ENCODE results near the gene TMEM250. TPM values are rescaled to one million over a fixed set of nuclear protein-coding genes. Genes with fewer than 3 reads are reported as not detected.

TMEM250 gene
- total RNA-seq, 1 donor from 2014 or later = 64.8 TPM

DNA sequence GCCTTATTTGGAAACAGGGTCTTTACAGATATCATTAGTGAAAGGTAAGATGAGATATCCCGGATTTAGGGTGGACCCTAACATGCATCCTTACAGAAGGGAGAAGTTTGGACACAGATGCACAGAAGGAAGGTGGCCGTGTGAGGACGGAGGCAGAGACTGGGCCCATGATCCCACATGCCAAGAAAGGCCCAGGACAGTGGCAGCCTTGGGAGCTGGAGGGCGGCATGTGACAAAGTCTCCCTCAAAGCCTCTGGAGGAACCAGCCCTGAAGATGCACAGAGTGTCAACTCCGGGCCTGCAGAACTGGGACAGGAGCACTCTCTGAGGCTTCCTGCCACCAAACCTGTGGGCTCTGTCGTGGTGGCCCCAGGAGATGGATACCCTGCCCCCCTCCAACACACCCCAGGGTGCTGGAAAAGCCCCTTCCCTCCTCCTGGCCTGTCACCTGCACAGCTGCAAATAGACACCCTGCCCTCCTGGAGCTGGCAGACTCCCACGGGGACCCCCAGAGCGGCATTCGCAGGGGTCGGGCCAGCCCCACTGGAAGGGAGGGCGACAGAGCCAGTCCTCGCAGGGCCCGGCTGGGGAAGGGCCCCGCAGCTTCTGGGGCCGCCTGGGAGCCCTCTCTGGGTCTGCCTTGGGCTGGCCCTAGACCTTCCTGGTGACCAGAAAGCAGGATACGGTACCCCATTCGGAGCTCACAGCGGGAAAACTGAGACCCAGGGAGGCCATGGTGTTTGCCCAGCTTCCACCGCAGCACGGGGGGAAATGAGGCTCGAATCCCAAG lies 31.5 kb downstream of the TMEM250 start:
- Histone ChIP-seq H3K4me3 (ENCODE audit: low read depth, low read length) (no peak overlapping the region), H3K36me3 (ENCODE audit: control insufficient read depth, insufficient read depth, low read length) (no peaks in the 10 kb centered on the region), H3K27me3 (ENCODE audit: control insufficient read depth, insufficient read depth, low read length) (no peaks in the 10 kb centered on the region)
- TF ChIP-seq, protein P1, sequence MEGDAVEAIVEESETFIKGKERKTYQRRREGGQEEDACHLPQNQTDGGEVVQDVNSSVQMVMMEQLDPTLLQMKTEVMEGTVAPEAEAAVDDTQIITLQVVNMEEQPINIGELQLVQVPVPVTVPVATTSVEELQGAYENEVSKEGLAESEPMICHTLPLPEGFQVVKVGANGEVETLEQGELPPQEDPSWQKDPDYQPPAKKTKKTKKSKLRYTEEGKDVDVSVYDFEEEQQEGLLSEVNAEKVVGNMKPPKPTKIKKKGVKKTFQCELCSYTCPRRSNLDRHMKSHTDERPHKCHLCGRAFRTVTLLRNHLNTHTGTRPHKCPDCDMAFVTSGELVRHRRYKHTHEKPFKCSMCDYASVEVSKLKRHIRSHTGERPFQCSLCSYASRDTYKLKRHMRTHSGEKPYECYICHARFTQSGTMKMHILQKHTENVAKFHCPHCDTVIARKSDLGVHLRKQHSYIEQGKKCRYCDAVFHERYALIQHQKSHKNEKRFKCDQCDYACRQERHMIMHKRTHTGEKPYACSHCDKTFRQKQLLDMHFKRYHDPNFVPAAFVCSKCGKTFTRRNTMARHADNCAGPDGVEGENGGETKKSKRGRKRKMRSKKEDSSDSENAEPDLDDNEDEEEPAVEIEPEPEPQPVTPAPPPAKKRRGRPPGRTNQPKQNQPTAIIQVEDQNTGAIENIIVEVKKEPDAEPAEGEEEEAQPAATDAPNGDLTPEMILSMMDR (IDR thresholded peaks at IDR 0.05; ENCODE audit: insufficient read depth, low read length, poor library complexity, severe bottlenecking) = no peak
- no peak for DNase-seq (ENCODE audit: low read depth)

DNA sequence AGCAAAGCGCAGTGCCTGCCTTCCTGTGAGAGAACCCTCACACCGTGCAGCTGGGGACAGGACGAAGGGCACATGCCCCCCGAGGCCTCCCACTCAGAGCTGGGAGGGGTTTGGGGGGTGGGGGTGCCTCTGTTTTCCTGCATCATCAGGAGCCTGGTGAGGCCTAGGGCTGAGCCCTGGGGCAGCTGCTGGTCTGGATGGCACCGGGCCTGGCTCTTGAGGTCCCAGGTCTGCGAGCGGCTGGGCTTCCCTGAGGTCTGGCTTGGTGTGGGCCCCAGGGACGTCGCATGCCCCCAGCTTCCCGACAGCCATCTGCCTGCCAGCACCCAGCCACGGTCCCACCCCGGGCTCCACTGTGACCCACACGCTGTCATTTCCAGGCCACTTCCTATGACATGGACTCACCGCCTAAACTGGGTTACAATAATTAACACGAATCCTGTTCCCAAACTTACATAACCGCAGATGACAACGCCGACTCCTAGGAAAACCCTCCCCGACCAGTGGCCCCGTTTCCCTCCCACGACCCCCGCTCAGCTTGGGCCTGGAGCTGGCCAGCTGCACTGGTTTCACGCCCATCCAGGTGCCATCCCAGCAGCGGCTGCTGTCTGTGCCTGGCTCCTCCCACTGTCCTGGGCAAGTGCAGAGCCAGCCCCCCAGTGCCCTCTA lies 32.3 kb downstream of the TMEM250 start:
- no peaks in the 10 kb centered on the region for H3K36me3 ChIP-seq (ENCODE audit: control insufficient read depth, insufficient read depth, low read length)
- TF ChIP-seq, protein P1 (IDR thresholded peaks at IDR 0.05; ENCODE audit: insufficient read depth, low read length, poor library complexity, severe bottlenecking) = no peak
- DNase-seq (ENCODE audit: low read depth) = no peak
- no peak overlapping the region for H3K4me3 ChIP-seq (ENCODE audit: low read depth, low read length)
- H3K27me3 ChIP-seq (ENCODE audit: control insufficient read depth, insufficient read depth, low read length) = no peaks in the 10 kb centered on the region

DNA sequence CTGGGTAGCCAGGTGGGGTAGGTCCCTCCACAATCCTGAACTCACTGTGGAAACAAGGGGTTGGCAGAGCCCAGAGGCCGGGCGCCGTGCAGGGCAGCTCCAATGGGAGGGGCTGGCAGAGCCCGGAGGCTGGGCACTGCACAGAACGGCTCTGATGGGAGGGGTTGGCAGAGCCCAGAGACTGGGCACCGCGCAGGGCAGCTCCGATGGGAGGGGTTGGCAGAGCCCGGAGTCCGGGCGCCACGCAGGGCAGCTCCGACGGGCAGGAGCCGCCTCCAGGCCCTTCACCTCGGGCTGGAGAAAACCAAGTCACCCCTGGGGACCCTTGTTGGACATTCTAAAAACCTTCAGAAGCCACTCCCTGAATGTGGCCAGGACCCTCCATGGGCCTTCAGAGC lies 32.9 kb downstream of the TMEM250 start:
- Histone ChIP-seq H3K27me3 (ENCODE audit: control insufficient read depth, insufficient read depth, low read length) (no peaks in the 10 kb centered on the region), H3K4me3 (ENCODE audit: low read depth, low read length) (no peak overlapping the region), H3K36me3 (ENCODE audit: control insufficient read depth, insufficient read depth, low read length) (no peaks in the 10 kb centered on the region)
- TF ChIP-seq, protein P1 (IDR thresholded peaks at IDR 0.05; ENCODE audit: insufficient read depth, low read length, poor library complexity, severe bottlenecking) = no peak
- no peak for DNase-seq (ENCODE audit: low read depth)

DNA sequence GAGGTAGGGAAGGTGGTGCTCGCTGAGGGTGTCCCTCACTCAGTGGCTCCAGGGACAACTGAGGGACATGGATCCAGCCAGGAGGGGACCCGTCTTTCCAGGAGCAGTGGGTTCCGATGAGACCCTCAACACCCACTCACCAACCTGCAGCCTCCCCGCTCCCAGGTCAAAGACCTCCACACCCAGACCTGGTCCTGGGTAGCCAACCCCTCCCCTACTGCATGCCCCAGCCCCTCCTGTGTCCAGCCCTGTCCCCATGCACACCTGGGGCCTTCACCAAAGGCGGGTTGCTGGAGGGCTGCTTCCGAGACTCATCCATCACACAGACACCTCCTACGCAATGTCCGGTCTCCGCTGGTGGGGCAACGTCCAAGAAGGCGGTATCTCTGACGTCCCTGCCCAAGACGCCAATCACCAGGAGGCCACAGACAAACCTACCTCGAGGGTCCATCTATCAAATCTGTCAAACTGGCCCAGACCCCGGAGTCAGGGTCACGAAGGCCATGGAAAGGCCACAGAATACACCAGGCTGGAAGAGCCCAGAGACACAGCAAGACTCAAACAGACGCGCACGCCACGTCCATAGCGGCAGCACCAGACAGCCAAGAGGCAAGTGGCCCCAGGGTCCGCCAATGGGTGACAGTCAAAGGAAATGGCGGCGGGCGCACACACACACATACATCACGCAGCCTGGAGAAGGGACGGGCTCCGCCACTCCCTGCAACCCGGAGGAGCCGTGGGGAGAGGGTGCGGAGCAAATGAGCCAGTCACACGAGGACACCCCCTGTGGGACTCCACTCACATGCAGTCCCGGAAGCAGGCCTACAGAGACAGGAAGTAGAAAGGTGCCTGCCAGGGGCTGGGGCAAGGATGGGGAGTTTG lies 34.4 kb downstream of the TMEM250 start:
- TF ChIP-seq, protein P1 (IDR thresholded peaks at IDR 0.05; ENCODE audit: insufficient read depth, low read length, poor library complexity, severe bottlenecking) = no peak
- Histone ChIP-seq H3K27me3 (ENCODE audit: control insufficient read depth, insufficient read depth, low read length) (no peaks in the 10 kb centered on the region), H3K36me3 (ENCODE audit: control insufficient read depth, insufficient read depth, low read length) (no peaks in the 10 kb centered on the region), H3K4me3 (ENCODE audit: low read depth, low read length) (no peak overlapping the region)
- DNase-seq (ENCODE audit: low read depth) = no peak

DNA sequence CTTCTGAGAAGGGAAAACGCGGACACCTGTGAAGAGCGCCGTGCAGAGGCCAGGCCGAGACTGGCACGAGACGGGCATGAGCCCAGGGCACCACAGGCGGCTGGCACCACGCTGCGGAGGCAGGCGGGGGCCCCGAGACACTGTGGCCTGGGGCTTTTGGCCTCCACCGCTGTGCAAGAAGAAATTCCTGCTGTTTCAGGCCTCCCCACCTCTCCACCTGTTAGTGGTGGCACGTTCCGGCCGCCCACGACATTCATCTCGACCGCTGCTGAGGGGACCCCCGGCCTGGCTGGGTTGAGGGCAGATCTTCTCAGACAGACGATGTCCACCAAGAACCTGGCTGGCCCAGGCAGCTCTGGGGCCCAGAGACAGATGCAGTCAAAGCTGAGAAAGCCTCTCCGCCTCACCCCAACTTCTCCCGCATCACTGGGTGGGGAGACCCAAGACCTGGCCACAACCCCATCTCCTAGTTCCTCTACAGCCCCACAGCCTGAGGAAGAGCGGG lies 35.1 kb downstream of the TMEM250 start:
- TF ChIP-seq, protein P1 (IDR thresholded peaks at IDR 0.05; ENCODE audit: insufficient read depth, low read length, poor library complexity, severe bottlenecking) = no peak
- DNase-seq (ENCODE audit: low read depth) = no peak
- H3K36me3 ChIP-seq (ENCODE audit: control insufficient read depth, insufficient read depth, low read length) = no peaks in the 10 kb centered on the region
- no peak overlapping the region for H3K4me3 ChIP-seq (ENCODE audit: low read depth, low read length)
- H3K27me3 ChIP-seq (ENCODE audit: control insufficient read depth, insufficient read depth, low read length) = no peaks in the 10 kb centered on the region

Data from kidney epithelial cell (primary cell).